Bronchial epithelial cell (primary cell): ENCODE data around the gene HTR1D. TPM values are rescaled to one million over a fixed set of nuclear protein-coding genes. Genes with fewer than 3 reads are reported as not detected.

ENCODE experiments used
- DNase-seq: peaks from one replicate; pipeline ENCODE4 v3.0.0-alpha.2; 2010; ENCODE audit warnings: low read depth
- FAIRE-seq: peaks from 2 replicates; lab custom pipeline; 2011; peaks lifted over from hg19 to GRCh38; lab: Jason Lieb, UNC
- H3K27me3 ChIP-seq: 2 replicates; pipeline ENCODE4 v1.5.1; 2011; ENCODE audit warnings: low read length; ENCODE audit not compliant: control insufficient read depth, insufficient read depth
- H3K36me3 ChIP-seq: 2 replicates; pipeline ENCODE4 v1.5.1; 2011; ENCODE audit warnings: low read length; ENCODE audit not compliant: control insufficient read depth, insufficient read depth
- H3K4me3 ChIP-seq: 2 replicates; pipeline ENCODE4 v1.5.1; 2011; ENCODE audit warnings: mild to moderate bottlenecking, low read depth, low read length, control low read depth
- total RNA-seq: library from RNA; depleted of rRNA; stranded (reverse); fragments of >200 nt; gene quantifications from 2 replicates; pipeline ENCODE4 v1.2.1, GENCODE V29; 2014
- TF ChIP-seq, protein P1 (sequence below): IDR thresholded peaks from 2 replicates; pipeline ENCODE4 v1.5.1; 2011; ENCODE audit warnings: mild to moderate bottlenecking, moderate library complexity, low read length, control low read depth, inconsistent platforms; ENCODE audit not compliant: insufficient read depth, severe bottlenecking

The HTR1D gene
- total RNA-seq, 1 donor from 2014 or later: 0.26 TPM

DNA sequence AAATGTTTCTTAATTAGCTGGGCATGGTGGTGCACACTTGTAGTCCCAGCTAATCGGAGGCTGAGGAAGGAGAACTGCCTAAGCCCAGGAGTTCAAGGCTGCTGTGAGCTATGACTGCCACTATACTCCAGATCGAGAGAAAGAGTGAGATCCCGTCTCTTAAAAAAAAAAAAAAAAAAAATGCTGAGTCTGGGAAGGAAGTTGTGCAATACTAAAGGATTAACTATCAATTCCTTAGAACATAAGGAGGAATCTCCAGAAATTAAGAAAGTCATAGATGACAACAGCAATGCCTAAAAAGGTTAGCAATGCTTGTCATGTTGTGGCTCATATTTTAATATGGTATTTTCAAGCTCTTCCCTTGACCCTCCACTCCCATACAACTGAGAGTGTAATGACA is 53.9 kb downstream of the HTR1D start:
- TF ChIP-seq, protein P1, sequence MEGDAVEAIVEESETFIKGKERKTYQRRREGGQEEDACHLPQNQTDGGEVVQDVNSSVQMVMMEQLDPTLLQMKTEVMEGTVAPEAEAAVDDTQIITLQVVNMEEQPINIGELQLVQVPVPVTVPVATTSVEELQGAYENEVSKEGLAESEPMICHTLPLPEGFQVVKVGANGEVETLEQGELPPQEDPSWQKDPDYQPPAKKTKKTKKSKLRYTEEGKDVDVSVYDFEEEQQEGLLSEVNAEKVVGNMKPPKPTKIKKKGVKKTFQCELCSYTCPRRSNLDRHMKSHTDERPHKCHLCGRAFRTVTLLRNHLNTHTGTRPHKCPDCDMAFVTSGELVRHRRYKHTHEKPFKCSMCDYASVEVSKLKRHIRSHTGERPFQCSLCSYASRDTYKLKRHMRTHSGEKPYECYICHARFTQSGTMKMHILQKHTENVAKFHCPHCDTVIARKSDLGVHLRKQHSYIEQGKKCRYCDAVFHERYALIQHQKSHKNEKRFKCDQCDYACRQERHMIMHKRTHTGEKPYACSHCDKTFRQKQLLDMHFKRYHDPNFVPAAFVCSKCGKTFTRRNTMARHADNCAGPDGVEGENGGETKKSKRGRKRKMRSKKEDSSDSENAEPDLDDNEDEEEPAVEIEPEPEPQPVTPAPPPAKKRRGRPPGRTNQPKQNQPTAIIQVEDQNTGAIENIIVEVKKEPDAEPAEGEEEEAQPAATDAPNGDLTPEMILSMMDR: no peak
- H3K4me3 ChIP-seq: no peak overlapping the region
- no peaks in the 10 kb centered on the region for H3K27me3 ChIP-seq
- no peak for DNase-seq
- H3K36me3 ChIP-seq: no peaks in the 10 kb centered on the region
- no peak for FAIRE-seq

DNA sequence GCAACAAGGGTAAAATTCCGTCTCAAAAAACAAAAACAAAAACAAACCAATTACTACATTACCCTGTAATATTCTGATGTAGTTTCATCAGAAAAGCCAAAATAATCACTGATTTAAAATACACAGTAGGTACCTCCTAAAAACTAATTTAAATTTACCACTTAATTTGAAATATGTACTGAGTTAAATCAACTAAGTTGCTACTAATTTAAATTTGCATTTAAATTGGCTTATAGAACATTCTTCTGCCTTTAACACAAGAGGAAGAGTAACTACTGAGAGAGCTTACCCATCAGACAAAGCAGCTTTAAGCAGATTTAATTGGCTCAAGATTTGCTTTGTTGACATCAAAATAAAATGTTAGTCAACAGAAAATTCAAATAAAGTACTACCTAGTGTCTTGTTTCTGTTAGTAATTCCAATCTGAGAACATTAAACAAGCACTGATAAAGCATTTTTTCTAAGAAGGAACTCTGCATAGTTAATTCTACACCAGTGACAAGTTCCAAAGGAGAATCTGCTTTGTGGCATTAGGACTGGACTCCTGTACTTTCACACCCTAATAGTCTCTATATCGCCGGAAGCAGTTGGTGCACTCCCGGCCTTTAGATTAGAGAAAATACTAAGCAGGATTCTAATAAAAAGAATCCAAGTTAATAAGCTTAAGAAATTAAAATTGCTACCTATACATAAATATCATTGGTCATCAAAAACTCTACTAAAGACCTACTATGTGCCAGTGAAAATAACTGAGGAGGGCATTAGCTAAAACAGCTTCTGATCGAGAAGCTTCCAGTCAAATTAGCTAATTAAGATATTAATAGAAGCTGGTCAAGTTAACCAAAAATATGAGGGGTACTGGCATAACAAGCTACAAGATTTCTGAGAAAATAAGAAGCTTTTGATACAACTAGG is 57.1 kb downstream of the HTR1D start:
- no peak overlapping the region for H3K4me3 ChIP-seq
- H3K36me3 ChIP-seq: no peaks in the 10 kb centered on the region
- FAIRE-seq (no peak), DNase-seq (no peak)
- TF ChIP-seq, protein P1: no peak
- no peaks in the 10 kb centered on the region for H3K27me3 ChIP-seq

DNA sequence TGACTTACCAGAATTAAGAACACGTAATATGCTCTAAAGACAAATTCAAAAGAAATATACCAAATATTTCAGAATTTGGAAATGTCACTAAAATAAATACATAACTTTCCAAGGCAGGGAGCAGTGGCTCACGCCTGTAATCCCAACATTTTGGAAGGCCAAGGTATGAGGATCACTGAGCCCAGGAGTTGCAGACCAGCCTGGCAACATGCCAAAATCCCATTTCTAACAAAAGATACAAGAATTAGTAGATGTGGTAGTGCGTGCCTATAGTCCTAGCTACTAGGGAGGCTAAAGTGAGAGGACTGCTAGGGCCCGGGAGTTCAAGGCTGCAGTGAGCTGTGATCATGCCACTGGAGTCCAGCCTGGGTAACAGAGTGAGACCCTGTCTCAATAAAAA is 60.4 kb downstream of the HTR1D start:
- DNase-seq: no peak
- no peak for FAIRE-seq
- TF ChIP-seq, protein P1: no peak
- Histone ChIP-seq H3K27me3 (no peaks in the 10 kb centered on the region), H3K4me3 (no peak overlapping the region), H3K36me3 (no peaks in the 10 kb centered on the region)

DNA sequence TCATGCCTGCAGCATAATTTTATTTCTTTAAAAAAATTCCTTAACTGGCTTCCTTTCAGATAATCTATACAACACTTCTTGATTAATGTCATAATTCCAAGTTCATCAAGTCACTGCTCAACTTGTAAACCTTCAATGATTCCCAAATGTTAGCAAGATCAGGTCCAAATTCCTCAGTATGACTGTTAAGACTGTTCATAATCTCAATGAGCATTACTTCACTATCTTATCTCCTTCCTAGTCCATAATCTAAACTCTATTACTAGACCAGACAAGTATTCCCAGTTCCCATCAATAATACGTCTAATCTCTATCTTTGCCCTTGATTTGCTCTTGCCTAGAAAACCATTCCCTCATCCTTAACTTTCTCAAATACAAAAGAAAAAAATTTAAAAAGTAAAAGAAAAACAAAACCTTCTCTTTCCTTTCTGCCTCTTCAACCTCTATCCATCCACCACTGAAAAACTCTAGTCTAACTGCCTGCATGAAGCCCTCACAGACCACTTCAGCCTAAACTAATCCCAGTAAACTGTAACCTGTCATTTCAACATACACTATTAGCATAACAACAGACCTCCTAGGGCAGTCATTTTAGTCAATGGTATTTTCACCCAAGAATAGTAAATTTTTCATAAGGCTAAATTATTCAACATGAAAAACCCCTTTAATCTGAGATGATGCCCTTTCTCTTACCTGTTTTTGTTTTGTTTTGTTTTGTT is 64.2 kb downstream of the HTR1D start:
- Histone ChIP-seq H3K4me3 (no peak overlapping the region), H3K36me3 (no peaks in the 10 kb centered on the region), H3K27me3 (no peaks in the 10 kb centered on the region)
- TF ChIP-seq, protein P1: no peak
- no peak for FAIRE-seq
- no peak for DNase-seq

DNA sequence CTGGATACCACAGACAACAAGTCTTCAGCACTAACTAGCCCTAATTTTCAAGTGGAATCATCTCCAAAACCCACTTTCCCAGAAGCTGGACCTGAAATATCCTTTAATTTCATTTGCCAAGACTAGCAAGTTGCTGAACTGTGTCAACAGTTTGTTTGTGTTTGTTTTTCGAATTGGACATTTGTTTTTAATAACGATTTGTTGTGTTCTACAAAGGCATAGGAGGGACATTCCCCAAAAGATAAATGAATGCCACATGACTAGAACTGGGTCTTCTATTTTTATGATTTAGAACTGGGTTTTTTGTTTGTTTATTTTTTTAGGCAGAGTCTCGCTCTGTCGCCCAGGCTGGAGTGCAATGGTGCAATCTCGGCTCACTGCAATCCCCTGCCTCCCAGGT is 66.6 kb downstream of the HTR1D start:
- H3K27me3 ChIP-seq: no peaks in the 10 kb centered on the region
- DNase-seq (no peak), FAIRE-seq (no peak)
- H3K36me3 ChIP-seq: no peaks in the 10 kb centered on the region
- TF ChIP-seq, protein P1: no peak
- no peak overlapping the region for H3K4me3 ChIP-seq
